H1 (cell line): ENCODE data around the gene UPF1. TPM values are rescaled to one million over a fixed set of nuclear protein-coding genes. Genes with fewer than 3 reads are reported as not detected.

ENCODE experiments used
- CTCF ChIA-PET: fragments of 300-600 bp; sonication (Branson Sonifier 250); formaldehyde crosslinking; loops from one replicate; lab custom pipeline; 2021; ENCODE audit not compliant: partially characterized antibody; lab: Charles Lee
- POLR2A ChIA-PET: fragments of 300-600 bp; sonication (Branson Sonifier 250); formaldehyde crosslinking; loops from one replicate; lab custom pipeline; 2021; ENCODE audit warnings: inconsistent platforms; ENCODE audit not compliant: partially characterized antibody; lab: Charles Lee
- DNase-seq, 2 experiments: peaks; one replicate each; pipeline versions ENCODE4 v3.0.0 to v3.0.0-alpha.2; 2010 to 2022; ENCODE audit warnings: low spot score in 2 of 2, low read depth in 1 of 2, mixed read lengths in 1 of 2
- FAIRE-seq: peaks from 2 replicates; lab custom pipeline; 2011; peaks lifted over from hg19 to GRCh38; lab: Jason Lieb, UNC
- H2AFZ ChIP-seq: 2 replicates; pipeline ENCODE4 v1.8.1; 2012; ENCODE audit warnings: low read length, inconsistent platforms
- H2AK5ac ChIP-seq: 2 replicates; pipeline ENCODE4 v1.6.1; 2013; ENCODE audit warnings: low read depth, low read length
- H2BK120ac ChIP-seq: replicated peaks from 2 replicates; pipeline ENCODE3; 2013; ENCODE audit warnings: low read depth, low read length, inconsistent platforms
- H2BK12ac ChIP-seq: 2 replicates; pipeline ENCODE4 v1.6.1; 2013; ENCODE audit warnings: low read depth, low read length
- H2BK15ac ChIP-seq: 2 replicates; pipeline ENCODE4 v1.6.1; 2013; ENCODE audit warnings: low read length
- H2BK20ac ChIP-seq: 2 replicates; pipeline ENCODE4 v1.6.1; 2013; ENCODE audit warnings: low read length
- H2BK5ac ChIP-seq: 2 replicates; pipeline ENCODE4 v1.6.1; 2013; ENCODE audit warnings: low read depth, low read length
- H3K14ac ChIP-seq: 2 replicates; pipeline ENCODE4 v1.6.1; 2013; ENCODE audit warnings: inconsistent platforms; ENCODE audit not compliant: insufficient read length
- H3K18ac ChIP-seq: 2 replicates; pipeline ENCODE4 v1.6.1; 2013; ENCODE audit warnings: low read length; ENCODE audit errors: extremely low read depth
- H3K23ac ChIP-seq: 2 replicates; pipeline ENCODE4 v1.6.1; 2013; ENCODE audit warnings: inconsistent platforms; ENCODE audit not compliant: insufficient read length
- H3K23me2 ChIP-seq: 2 replicates; pipeline ENCODE4 v1.6.1; 2013; ENCODE audit warnings: low read depth, low read length
- H3K27ac ChIP-seq: 2 replicates; pipeline ENCODE4 v1.6.1; 2011; ENCODE audit warnings: low read depth, low read length, inconsistent platforms
- H3K27me3 ChIP-seq, 4 experiments: replicated peaks in 1 of 4; 1 replicate in 1 of 4; 2 replicates in 3 of 4; pipeline versions ENCODE4 v1.6.1 to v1.8.1; 2011 to 2013; ENCODE audit warnings: low read length in 3 of 4, mild to moderate bottlenecking in 3 of 4, inconsistent platforms in 2 of 4, mixed read lengths in 2 of 4, moderate library complexity in 1 of 4; ENCODE audit not compliant: control insufficient read depth in 3 of 4, insufficient read depth in 3 of 4; ENCODE audit errors: extremely low read depth in 1 of 4
- H3K36me3 ChIP-seq, 4 experiments: 2 replicates each; pipeline versions ENCODE4 v1.6.1 to v1.8.1; 2011 to 2013; ENCODE audit warnings: mild to moderate bottlenecking in 4 of 4, low read length in 3 of 4, moderate library complexity in 2 of 4, control low read depth in 1 of 4, inconsistent platforms in 1 of 4; ENCODE audit not compliant: insufficient read depth in 4 of 4, control insufficient read depth in 2 of 4
- H3K4ac ChIP-seq: replicated peaks from 2 replicates; pipeline ENCODE3; 2013; ENCODE audit warnings: low read length, low read depth, mixed read lengths, inconsistent platforms; ENCODE audit not compliant: insufficient read length
- H3K4me1 ChIP-seq, 4 experiments: replicated peaks in 1 of 4; 1 replicate in 1 of 4; 2 replicates in 3 of 4; pipeline versions ENCODE4 v1.6.1 to v1.8.1; 2011 to 2013; ENCODE audit warnings: low read length in 3 of 4, inconsistent platforms in 2 of 4, mixed read lengths in 1 of 4; ENCODE audit not compliant: insufficient read depth in 4 of 4, control insufficient read depth in 3 of 4
- H3K4me2 ChIP-seq, 2 experiments: 2 replicates each; pipeline versions ENCODE4 v1.6.1 to v1.8.1; 2011 to 2013; ENCODE audit warnings: low read depth in 2 of 2, low read length in 2 of 2, control low read depth in 1 of 2, inconsistent platforms in 1 of 2, mild to moderate bottlenecking in 1 of 2; ENCODE audit not compliant: insufficient read depth in 1 of 2
- H3K4me3 ChIP-seq, 4 experiments: fragments of 200-600, 300-600 bp in 1 of 4; sonication (generic), shearing (Covaris generic), sonication (Bioruptor Twin) in 1 of 4; 2 replicates each; pipeline versions ENCODE4 v1.5.1 to v1.8.1; 2011 to 2016; ENCODE audit warnings: low read length in 4 of 4, low read depth in 3 of 4, control low read depth in 2 of 4, inconsistent platforms in 2 of 4, mild to moderate bottlenecking in 2 of 4, mixed read lengths in 1 of 4, moderate library complexity in 1 of 4; ENCODE audit not compliant: insufficient read depth in 2 of 4; ENCODE audit errors: extremely low read depth in 1 of 4
- H3K56ac ChIP-seq: replicated peaks from 2 replicates; pipeline ENCODE3; 2013; ENCODE audit warnings: low read depth, mild to moderate bottlenecking, mixed read lengths, low read length, inconsistent platforms; ENCODE audit not compliant: insufficient read length
- H3K79me1 ChIP-seq: 2 replicates; pipeline ENCODE4 v1.6.1; 2013; ENCODE audit warnings: low read depth, low read length, control low read depth
- H3K79me2 ChIP-seq, 2 experiments: 2 replicates each; pipeline versions ENCODE4 v1.6.1 to v1.8.1; 2012 to 2013; ENCODE audit warnings: low read length in 2 of 2, mild to moderate bottlenecking in 2 of 2, inconsistent platforms in 1 of 2; ENCODE audit not compliant: insufficient read depth in 2 of 2, control insufficient read depth in 1 of 2
- H3K9ac ChIP-seq, 4 experiments: replicated peaks in 1 of 4; 1 replicate in 1 of 4; 2 replicates in 3 of 4; pipeline versions ENCODE4 v1.6.1 to v1.8.1; 2011 to 2013; ENCODE audit warnings: low read depth in 3 of 4, low read length in 3 of 4, control low read depth in 2 of 4, mild to moderate bottlenecking in 2 of 4, moderate library complexity in 2 of 4, inconsistent platforms in 1 of 4; ENCODE audit errors: extremely low read depth in 1 of 4
- H3K9me3 ChIP-seq, 2 experiments: 2 replicates each; pipeline versions ENCODE4 v1.6.1 to v1.8.1; 2012 to 2013; ENCODE audit warnings: mild to moderate bottlenecking in 2 of 2, moderate library complexity in 2 of 2, control low read depth in 1 of 2, inconsistent platforms in 1 of 2, low read depth in 1 of 2, low read length in 1 of 2, mixed read lengths in 1 of 2; ENCODE audit not compliant: insufficient read depth in 2 of 2
- H4K20me1 ChIP-seq, 2 experiments: replicated peaks in 1 of 2; 2 replicates each; pipeline versions ENCODE3 to v1.8.1; 2011 to 2013; ENCODE audit warnings: inconsistent platforms in 2 of 2, low read length in 2 of 2, mild to moderate bottlenecking in 1 of 2; ENCODE audit not compliant: insufficient read depth in 2 of 2, control insufficient read depth in 1 of 2
- H4K5ac ChIP-seq: 2 replicates; pipeline ENCODE4 v1.6.1; 2013; ENCODE audit warnings: low read length, low read depth, mixed read lengths, inconsistent platforms; ENCODE audit not compliant: insufficient read length
- H4K8ac ChIP-seq: 2 replicates; pipeline ENCODE4 v1.8.0; 2013; ENCODE audit warnings: mild to moderate bottlenecking, moderate library complexity, low read length, inconsistent platforms; ENCODE audit not compliant: insufficient read depth; ENCODE audit errors: extremely low read depth
- H4K91ac ChIP-seq: replicated peaks from 2 replicates; pipeline ENCODE3; 2013; ENCODE audit warnings: low read length, mixed read lengths, inconsistent platforms; ENCODE audit not compliant: insufficient read length
- CHD1 ChIP-seq: IDR thresholded peaks from 2 replicates; pipeline ENCODE4 v1.6.1; 2012; ENCODE audit warnings: low read depth, low read length, improper control_type of control experiment
- WGBS, 2 experiments: shearing (Covaris generic) in 1 of 2; methylation state at CpG; one replicate each; pipeline versions ENCODE4 v1.1.6 to v1.1.7; 2013 to 2015; ENCODE audit warnings: low lambda C conversion rate in 2 of 2, mixed read lengths in 2 of 2, inconsistent platforms in 1 of 2, low coverage in 1 of 2, missing lambda C conversion rate in 1 of 2; ENCODE audit not compliant: insufficient replicate concordance in 2 of 2, insufficient coverage in 1 of 2, insufficient read length in 1 of 2; ENCODE audit errors: extremely low coverage in 1 of 2, missing lambda C conversion rate in 1 of 2; 5-methylcytosine and 5-hydroxymethylcytosine counted together
- polyA plus RNA-seq, 7 experiments: library from polyadenylated mRNA; depleted of rRNA in 3 of 7; stranded (reverse) in 5 of 7; unstranded in 2 of 7; fragments of >200 nt in 5 of 7; fragments of 200-250 nt in 2 of 7; gene quantifications; 1 replicate in 5 of 7; 2 replicates in 1 of 7; 4 replicates in 1 of 7; pipeline versions ENCODE4 v1.2.1 to v1.2.3, GENCODE V29; 2011 to 2013; ENCODE audit warnings: missing spikeins in 2 of 7, mixed read lengths in 2 of 7
- total RNA-seq: library from RNA; stranded (reverse); fragmentation: NEBNext Ultra II Directional; extraction: Animal tissue kit (Norgen Biotek cat#: 25700); gene quantifications from 2 replicates; pipeline ENCODE4 v1.2.1, GENCODE V29; 2021

UPF1 gene
- total and polyA plus RNA-seq, 2 of the 8 experiments (the other 6 are each of a cell fraction or from before 2014, with no cell fraction given) = 46.4 to 62.0 TPM

- DNase-seq = no peak
- POLR2A ChIA-PET = interaction anchor here (1.1 to 3.4 kb wide), 6 partner anchors 8 to 61 kb away, joined by 3 to 18 read pairs (median 6); partner anchors contain the start of gene COMP
- no peak overlapping the region for H3K27ac ChIP-seq
- no peak for TF ChIP-seq CHD1
These were observed 1.4 kb downstream of the UPF1 start for GRCh38 chr19:18833141-18833476.

More at GRCh38 chr19:18833141-18833476, 1.4 kb downstream of the UPF1 start:
- H3K4me1 ChIP-seq = peaks cover 3 to 15% (median 10%) of the 10 kb centered on the region in 4 experiments
- peak overlapping the region; percentile 91; the same call in 1 of the 2 replicates for H4K8ac ChIP-seq
- H2BK12ac ChIP-seq = no peak overlapping the region
- H3K4me3 ChIP-seq = peak overlapping the region; percentile 80 to 99 (median 84)
- H3K56ac ChIP-seq = no peak overlapping the region
- H2BK15ac ChIP-seq = no peak overlapping the region
- H4K91ac ChIP-seq = no peak overlapping the region
- peaks cover 0 to 13% (median 7%) of the 10 kb centered on the region in 4 experiments; a peak in 4 of 8 replicates for H3K36me3 ChIP-seq
- no peak overlapping the region for H2AK5ac ChIP-seq
- H3K14ac ChIP-seq = no peak overlapping the region
- H3K4me2 ChIP-seq = peak overlapping the region; percentile 87 to 95
- no peak overlapping the region; the same call in 1 of the 2 replicates for H2BK5ac ChIP-seq
- H3K4ac ChIP-seq = no peak overlapping the region
- whole genome bisulfite sequencing, 2 experiments = 21% methylated on average over 9 of the region's 9 CpGs; no CpG with 5 or more reads in 1 of the 2 experiments
- peaks cover 36 to 44% of the 10 kb centered on the region in 2 experiments for H4K20me1 ChIP-seq
- H4K5ac ChIP-seq = no peak overlapping the region
- H3K23ac ChIP-seq = no peak overlapping the region
- H3K27me3 ChIP-seq = peaks cover 0 to 6% (median 0%) of the 10 kb centered on the region in 4 experiments; a peak in 2 of 7 replicates
- H3K23me2 ChIP-seq = peaks cover 11% of the 10 kb centered on the region
- no peak overlapping the region for H2BK120ac ChIP-seq
- H2AFZ ChIP-seq = no peak overlapping the region
- FAIRE-seq = no peak
- H3K9me3 ChIP-seq = no peaks in the 10 kb centered on the region
- H3K79me2 ChIP-seq = peaks cover 34 to 58% of the 10 kb centered on the region in 2 experiments
- CTCF ChIA-PET = interaction anchor here (0.9 to 10.4 kb wide), 10 partner anchors 10 to 313 kb away, joined by 3 to 79 read pairs (median 4); no protein-coding TSS in a partner anchor
- H3K9ac ChIP-seq = peak overlapping the region; percentile 46 to 86 (median 78)
- H2BK20ac ChIP-seq = no peak overlapping the region
- H3K18ac ChIP-seq = no peak overlapping the region
- H3K79me1 ChIP-seq = peaks cover 20% of the 10 kb centered on the region
